ENCODE measurements around the gene AOPEP. TPM values are rescaled to one million over a fixed set of nuclear protein-coding genes. Genes with fewer than 3 reads are reported as not detected.

The AOPEP gene
- polyA plus RNA-seq, 1 of the 3 experiments (the other 2 are of a cell fraction), result 54.6 TPM

DNA sequence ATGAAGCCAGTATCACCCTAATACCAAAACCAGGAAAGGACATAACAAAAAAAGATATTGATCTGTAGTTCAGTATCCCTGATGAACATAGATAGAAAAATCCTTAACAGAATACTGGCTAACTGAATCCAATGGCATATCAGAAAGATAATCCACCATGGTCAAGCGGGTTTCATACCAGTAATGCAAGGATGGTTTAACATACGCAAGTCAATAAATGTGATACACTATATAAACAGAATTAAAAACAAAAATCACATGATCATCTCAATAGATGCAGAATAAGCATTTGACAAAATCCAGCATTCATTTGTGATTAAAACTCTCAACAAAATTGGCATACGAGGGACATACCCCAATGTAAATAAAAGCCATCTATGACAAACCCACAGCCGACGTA, 110.9 kb downstream of the AOPEP start (continued):
- no peak for TF ChIP-seq TEAD4 (IDR thresholded peaks at IDR 0.05; ENCODE audit: borderline replicate concordance, insufficient read depth)

DNA sequence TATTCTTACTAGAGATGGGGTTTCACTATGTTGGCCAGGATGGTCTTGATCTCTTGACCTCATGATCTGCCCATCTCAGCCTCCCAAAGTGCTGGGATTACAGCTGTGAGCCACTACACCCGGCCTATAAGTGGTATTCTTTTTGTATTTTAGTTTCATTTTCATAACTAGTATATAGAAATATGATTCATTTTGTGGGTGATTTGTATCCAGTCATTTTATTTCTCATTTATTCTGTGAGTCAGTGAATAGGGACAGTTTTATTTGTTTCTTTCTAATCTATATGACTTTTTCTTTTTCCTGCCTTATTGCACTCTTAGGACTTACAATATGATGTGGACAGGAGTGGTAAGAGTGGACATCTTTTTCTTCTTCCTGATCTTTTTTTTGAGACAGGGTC, 112.9 kb downstream of the AOPEP start:
- CTCF ChIA-PET, result interaction anchor here (0.8 kb wide), 1 partner anchor 9 kb away, joined by 3 read pairs; no protein-coding TSS in a partner anchor
- Histone ChIP-seq H3K4me2 (no peak overlapping the region), H3K9ac (no peak overlapping the region), H3K27ac (ENCODE audit: low read depth in 2 of 2, low read length in 1 of 2) (no peak overlapping the region), H3F3A (replicated peaks; ENCODE audit: insufficient read depth) (peaks cover 2% of the 10 kb centered on the region), H3K79me2 (ENCODE audit: insufficient read depth) (peaks cover 6% of the 10 kb centered on the region; the same call in 1 of the 2 replicates), H3K27me3 (ENCODE audit: insufficient read depth) (no peaks in the 10 kb centered on the region), H3K36me3 (replicated peaks in 1 of 2; ENCODE audit: control insufficient read depth in 1 of 2, insufficient read depth in 2 of 2, low read length in 1 of 2) (peaks cover 0 to 12% of the 10 kb centered on the region in 2 experiments), H3K9me2 (no peaks in the 10 kb centered on the region), H4K20me1 (ENCODE audit: insufficient read depth) (no peaks in the 10 kb centered on the region), H3K4me1 (ENCODE audit: control insufficient read depth in 1 of 2, insufficient read depth in 2 of 2, low read depth in 1 of 2, low read length in 1 of 2) (no peaks in the 10 kb centered on the region), H3K4me3 (ENCODE audit: low read depth in 2 of 2, low read length in 1 of 2) (no peak overlapping the region), H2AFZ (ENCODE audit: low read depth) (no peak overlapping the region), H3K9me3 (no peaks in the 10 kb centered on the region; the same call in 1 of the 2 replicates)
- WGBS (ENCODE audit: low lambda C conversion rate), result 68% methylated on average over 1 of the region's 1 CpG
- TF ChIP-seq TCF12 (IDR thresholded peaks at IDR 0.05) (no peak), POLR2AphosphoS5 (IDR thresholded peaks at IDR 0.05; ENCODE audit: low read depth, low read length) (no peak), RXRA (IDR thresholded peaks at IDR 0.05; ENCODE audit: borderline replicate concordance, low read depth) (no peak), JUND (IDR thresholded peaks at IDR 0.05) (no peak), USF1 (IDR thresholded peaks at IDR 0.05; ENCODE audit: borderline replicate concordance, low read depth) (no peak), TEAD4 (IDR thresholded peaks at IDR 0.05; ENCODE audit: borderline replicate concordance, insufficient read depth) (no peak), MEF2A (IDR thresholded peaks at IDR 0.05; ENCODE audit: borderline replicate concordance, low read depth) (no peak), YY1 (IDR thresholded peaks at IDR 0.05; ENCODE audit: low read depth) (no peak), EP300 (IDR thresholded peaks at IDR 0.05; ENCODE audit: borderline replicate concordance in 1 of 2, low read depth in 1 of 2, low read length in 1 of 2) (no peak), TAF1 (IDR thresholded peaks at IDR 0.05; ENCODE audit: borderline replicate concordance, low read depth, low read length) (no peak), RAD21 (IDR thresholded peaks at IDR 0.05; ENCODE audit: low read length) (no peak)
- TF ChIP-seq, protein P1, sequence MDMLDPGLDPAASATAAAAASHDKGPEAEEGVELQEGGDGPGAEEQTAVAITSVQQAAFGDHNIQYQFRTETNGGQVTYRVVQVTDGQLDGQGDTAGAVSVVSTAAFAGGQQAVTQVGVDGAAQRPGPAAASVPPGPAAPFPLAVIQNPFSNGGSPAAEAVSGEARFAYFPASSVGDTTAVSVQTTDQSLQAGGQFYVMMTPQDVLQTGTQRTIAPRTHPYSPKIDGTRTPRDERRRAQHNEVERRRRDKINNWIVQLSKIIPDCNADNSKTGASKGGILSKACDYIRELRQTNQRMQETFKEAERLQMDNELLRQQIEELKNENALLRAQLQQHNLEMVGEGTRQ (IDR thresholded peaks at IDR 0.05; ENCODE audit: borderline replicate concordance, low read depth, low read length), result no peak
- TF ChIP-seq, protein P2, sequence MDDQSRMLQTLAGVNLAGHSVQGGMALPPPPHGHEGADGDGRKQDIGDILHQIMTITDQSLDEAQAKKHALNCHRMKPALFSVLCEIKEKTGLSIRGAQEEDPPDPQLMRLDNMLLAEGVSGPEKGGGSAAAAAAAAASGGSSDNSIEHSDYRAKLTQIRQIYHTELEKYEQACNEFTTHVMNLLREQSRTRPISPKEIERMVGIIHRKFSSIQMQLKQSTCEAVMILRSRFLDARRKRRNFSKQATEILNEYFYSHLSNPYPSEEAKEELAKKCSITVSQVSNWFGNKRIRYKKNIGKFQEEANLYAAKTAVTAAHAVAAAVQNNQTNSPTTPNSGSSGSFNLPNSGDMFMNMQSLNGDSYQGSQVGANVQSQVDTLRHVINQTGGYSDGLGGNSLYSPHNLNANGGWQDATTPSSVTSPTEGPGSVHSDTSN (IDR thresholded peaks at IDR 0.05), result no peak
- DNase-seq, result no peak
- POLR2A ChIA-PET, result no interaction called here

- Histone ChIP-seq H3K27me3 (ENCODE audit: insufficient read depth) (no peaks in the 10 kb centered on the region), H3K4me2 (no peak overlapping the region), H3F3A (replicated peaks; ENCODE audit: insufficient read depth) (peaks cover 2% of the 10 kb centered on the region), H3K9me3 (no peaks in the 10 kb centered on the region; the same call in 1 of the 2 replicates), H3K4me1 (ENCODE audit: control insufficient read depth in 1 of 2, insufficient read depth in 2 of 2, low read depth in 1 of 2, low read length in 1 of 2) (no peaks in the 10 kb centered on the region), H3K4me3 (ENCODE audit: low read depth in 2 of 2, low read length in 1 of 2) (no peak overlapping the region), H2AFZ (ENCODE audit: low read depth) (no peak overlapping the region), H4K20me1 (ENCODE audit: insufficient read depth) (no peaks in the 10 kb centered on the region), H3K79me2 (ENCODE audit: insufficient read depth) (peaks cover 6% of the 10 kb centered on the region; the same call in 1 of the 2 replicates), H3K9ac (no peak overlapping the region), H3K9me2 (no peaks in the 10 kb centered on the region), H3K27ac (ENCODE audit: low read depth in 2 of 2, low read length in 1 of 2) (no peak overlapping the region), H3K36me3 (replicated peaks in 1 of 2; ENCODE audit: control insufficient read depth in 1 of 2, insufficient read depth in 2 of 2, low read length in 1 of 2) (peaks cover 0 to 12% of the 10 kb centered on the region in 2 experiments)
- DNase-seq, result no peak
- TF ChIP-seq REST (IDR thresholded peaks at IDR 0.05; ENCODE audit: low read depth, low read length) (no peak), JUND (IDR thresholded peaks at IDR 0.05) (no peak), POLR2AphosphoS5 (IDR thresholded peaks at IDR 0.05; ENCODE audit: low read depth, low read length) (no peak), RCOR1 (IDR thresholded peaks at IDR 0.05; ENCODE audit: low read length) (no peak), SMC3 (IDR thresholded peaks at IDR 0.05; ENCODE audit: low read depth, low read length) (no peak)
- TF ChIP-seq, protein P1 (IDR thresholded peaks at IDR 0.05; ENCODE audit: borderline replicate concordance, low read depth, low read length), result no peak
- ChIA-PET POLR2A (no interaction called here), CTCF (no interaction called here)
Measured at GRCh38 chr9:94840738-94841137, 114.2 kb downstream of the AOPEP start.
